AG10803 (cell line): ENCODE measurements around the gene SGIP1.
A peak's percentile ranks its signal among the peaks of the same experiment; 100 is the strongest.

Experiments
- DNase-seq: peaks from one replicate; pipeline ENCODE4 v3.0.0; 2010; ENCODE audit warnings: low read depth
- H3K4me3 ChIP-seq: 2 replicates; pipeline ENCODE4 v1.5.1; 2011; ENCODE audit warnings: mild to moderate bottlenecking, low read length, control low read depth
- TF ChIP-seq, protein P1 (sequence below): conservative IDR thresholded peaks from 2 replicates; pipeline ENCODE4 v1.5.1; 2011; ENCODE audit warnings: mild to moderate bottlenecking, low read length, control low read depth, inconsistent platforms

Gene SGIP1

GRCh38 chr1:66520655-66521054, 13.3 kb upstream of the SGIP1 start:
- TF ChIP-seq, protein P1, sequence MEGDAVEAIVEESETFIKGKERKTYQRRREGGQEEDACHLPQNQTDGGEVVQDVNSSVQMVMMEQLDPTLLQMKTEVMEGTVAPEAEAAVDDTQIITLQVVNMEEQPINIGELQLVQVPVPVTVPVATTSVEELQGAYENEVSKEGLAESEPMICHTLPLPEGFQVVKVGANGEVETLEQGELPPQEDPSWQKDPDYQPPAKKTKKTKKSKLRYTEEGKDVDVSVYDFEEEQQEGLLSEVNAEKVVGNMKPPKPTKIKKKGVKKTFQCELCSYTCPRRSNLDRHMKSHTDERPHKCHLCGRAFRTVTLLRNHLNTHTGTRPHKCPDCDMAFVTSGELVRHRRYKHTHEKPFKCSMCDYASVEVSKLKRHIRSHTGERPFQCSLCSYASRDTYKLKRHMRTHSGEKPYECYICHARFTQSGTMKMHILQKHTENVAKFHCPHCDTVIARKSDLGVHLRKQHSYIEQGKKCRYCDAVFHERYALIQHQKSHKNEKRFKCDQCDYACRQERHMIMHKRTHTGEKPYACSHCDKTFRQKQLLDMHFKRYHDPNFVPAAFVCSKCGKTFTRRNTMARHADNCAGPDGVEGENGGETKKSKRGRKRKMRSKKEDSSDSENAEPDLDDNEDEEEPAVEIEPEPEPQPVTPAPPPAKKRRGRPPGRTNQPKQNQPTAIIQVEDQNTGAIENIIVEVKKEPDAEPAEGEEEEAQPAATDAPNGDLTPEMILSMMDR = no peak
- no peak overlapping the region for H3K4me3 ChIP-seq
- DNase-seq = no peak

DNA sequence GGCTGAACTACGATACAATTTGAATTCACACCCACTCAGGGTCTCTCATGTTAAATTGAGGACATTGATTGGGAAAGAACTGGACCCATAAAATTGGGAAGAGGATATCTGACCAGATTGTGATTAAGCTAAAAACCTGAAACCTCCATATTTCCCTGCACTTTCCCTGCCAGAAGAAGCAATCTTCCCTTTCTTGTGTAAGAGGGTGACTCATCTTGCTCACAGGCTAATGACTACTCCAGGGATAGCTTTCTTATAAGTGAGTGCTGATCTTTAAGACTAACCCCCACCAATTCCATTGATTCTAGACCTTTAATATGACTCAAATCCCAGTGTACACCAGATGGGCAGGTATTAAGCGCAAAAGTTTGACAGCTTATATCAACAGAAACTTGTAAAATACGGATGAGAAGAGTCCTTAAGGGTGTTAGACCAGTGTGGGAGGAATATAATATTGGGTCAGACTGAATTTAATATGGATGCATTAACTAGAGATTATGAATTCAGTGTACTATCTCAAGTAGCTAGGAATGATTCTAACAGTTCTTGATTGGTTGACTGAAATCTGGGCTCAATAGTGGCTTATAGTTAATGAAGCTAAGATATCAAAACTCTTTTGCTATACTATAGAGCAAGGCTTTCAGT, 12.1 kb upstream of the SGIP1 start:
- peak; percentile 85 for DNase-seq
- TF ChIP-seq, protein P1 = no peak
- H3K4me3 ChIP-seq = no peak overlapping the region

- DNase-seq = no peak
- TF ChIP-seq, protein P1 = no peak
- H3K4me3 ChIP-seq = no peak overlapping the region
These were observed 10.4 kb upstream of the SGIP1 start for GRCh38 chr1:66523562-66523961.

GRCh38 chr1:66525086-66525485, 8.9 kb upstream of the SGIP1 start:
- no peak for DNase-seq
- H3K4me3 ChIP-seq = no peak overlapping the region
- TF ChIP-seq, protein P1 = no peak

DNA sequence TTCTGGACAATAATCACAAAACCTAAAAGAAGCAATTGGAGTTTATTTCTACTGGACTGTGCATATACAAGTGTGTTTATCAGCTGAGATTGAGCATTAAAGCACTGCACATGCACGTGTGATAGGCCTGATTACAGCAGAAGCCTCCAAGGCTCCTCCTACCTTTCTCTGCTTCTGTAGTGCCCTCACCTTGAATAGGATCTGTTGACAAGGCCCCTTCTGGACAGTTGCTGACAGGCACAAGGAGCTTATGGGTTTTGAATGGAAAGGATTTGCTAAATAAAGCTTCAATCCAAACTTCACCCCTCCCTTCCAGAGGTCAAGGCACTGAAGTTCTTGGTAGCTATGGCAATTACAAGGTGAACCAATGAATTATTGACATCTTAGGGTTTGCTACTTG, 7.9 kb upstream of the SGIP1 start:
- H3K4me3 ChIP-seq = no peak overlapping the region
- DNase-seq = no peak
- TF ChIP-seq, protein P1 = no peak

GRCh38 chr1:66526991-66527390, 7.0 kb upstream of the SGIP1 start:
- DNase-seq = no peak
- H3K4me3 ChIP-seq = no peak overlapping the region
- TF ChIP-seq, protein P1 = no peak

- TF ChIP-seq, protein P1 = no peak
- no peak overlapping the region for H3K4me3 ChIP-seq
- DNase-seq = peak; percentile 88
These were observed 6.3 kb upstream of the SGIP1 start for GRCh38 chr1:66527686-66528085.
